Naive thymus-derived CD4-positive, alpha-beta T cell (primary cell): Measurements from ENCODE around the gene STXBP2. TPM values are rescaled to one million over a fixed set of nuclear protein-coding genes. Genes with fewer than 3 reads are reported as not detected.

Source experiments
- ATAC-seq: fragments of 150-1000 bp; cut with Tn5 transposase; 2 replicates; pipeline ENCODE4 v1.10.0; 2021; ENCODE audit warnings: mild to moderate bottlenecking, moderate library complexity
- CTCF ChIA-PET: fragments of 350-600 bp; sonication (Branson Sonifier 250); formaldehyde crosslinking; loops from one replicate; lab custom pipeline; 2021; ENCODE audit warnings: antibody characterized with exemption; lab: Charles Lee
- POLR2A ChIA-PET: fragments of 350-600 bp; sonication (Branson Sonifier 250); formaldehyde crosslinking; loops from one replicate; lab custom pipeline; 2021; ENCODE audit warnings: antibody characterized with exemption, inconsistent platforms; lab: Charles Lee
- DNase-seq, 9 donors: peaks; one replicate each; pipeline versions ENCODE4 v3.0.0 to v3.0.0-alpha.2; 2020 to 2022; ENCODE audit warnings: mixed read lengths in 1 of 9
- H3K27ac ChIP-seq: one replicate; pipeline ENCODE4 v1.7.0; 2013; ENCODE audit warnings: mild to moderate bottlenecking, low read depth, low read length, moderate library complexity
- H3K27me3 ChIP-seq, 2 donors: one replicate each; pipeline ENCODE4 v1.7.0; 2013; ENCODE audit warnings: low read length in 2 of 2, mild to moderate bottlenecking in 2 of 2, moderate library complexity in 2 of 2; ENCODE audit not compliant: control insufficient read depth in 2 of 2, insufficient read depth in 2 of 2
- H3K36me3 ChIP-seq, 3 experiments: 1 replicate in 2 of 3; 2 replicates in 1 of 3; pipeline ENCODE4 v1.7.0; 2013; ENCODE audit warnings: low read length in 3 of 3, mild to moderate bottlenecking in 3 of 3, moderate library complexity in 1 of 3; ENCODE audit not compliant: insufficient read depth in 3 of 3, control insufficient read depth in 2 of 3
- H3K4me1 ChIP-seq, 2 donors: one replicate each; pipeline ENCODE4 v1.7.0; 2013; ENCODE audit warnings: low read length in 2 of 2, mild to moderate bottlenecking in 2 of 2, moderate library complexity in 1 of 2; ENCODE audit not compliant: control insufficient read depth in 2 of 2, insufficient read depth in 2 of 2
- H3K4me3 ChIP-seq: 2 replicates; pipeline ENCODE4 v1.7.0; 2013; ENCODE audit warnings: mild to moderate bottlenecking, low read length
- H3K9me3 ChIP-seq, 3 experiments: 1 replicate in 2 of 3; 2 replicates in 1 of 3; pipeline ENCODE4 v1.7.0; 2013; ENCODE audit warnings: low read length in 3 of 3; ENCODE audit not compliant: control insufficient read depth in 2 of 3
- H3K27ac Mint-ChIP-seq, 9 donors: one replicate each; pipeline ENCODE4 v1.8.0; 2020 to 2022; ENCODE audit warnings: mixed read lengths in 9 of 9, mild to moderate bottlenecking in 8 of 9, moderate library complexity in 5 of 9, inconsistent platforms in 2 of 9
- H3K27me3 Mint-ChIP-seq, 5 donors: one replicate each; pipeline ENCODE4 v1.8.0; 2021 to 2022; ENCODE audit warnings: mixed read lengths in 5 of 5, mild to moderate bottlenecking in 1 of 5
- H3K36me3 Mint-ChIP-seq, 5 donors: one replicate each; pipeline ENCODE4 v1.8.0; 2020 to 2022; ENCODE audit warnings: mixed read lengths in 5 of 5, mild to moderate bottlenecking in 3 of 5, inconsistent platforms in 1 of 5
- H3K4me1 Mint-ChIP-seq, 7 donors: one replicate each; pipeline ENCODE4 v1.8.0; 2020 to 2022; ENCODE audit warnings: mixed read lengths in 7 of 7, mild to moderate bottlenecking in 3 of 7, inconsistent platforms in 1 of 7
- H3K4me3 Mint-ChIP-seq, 10 donors: one replicate each; pipeline ENCODE4 v1.8.0; 2020 to 2022; ENCODE audit warnings: mild to moderate bottlenecking in 10 of 10, mixed read lengths in 10 of 10, moderate library complexity in 6 of 10, inconsistent platforms in 2 of 10
- H3K9me3 Mint-ChIP-seq, 11 donors: one replicate each; pipeline ENCODE4 v1.8.0; 2020 to 2022; ENCODE audit warnings: mixed read lengths in 11 of 11, mild to moderate bottlenecking in 4 of 11, inconsistent platforms in 1 of 11, moderate library complexity in 1 of 11
- intact Hi-C, 2 donors: fragments of 100-400 bp; cut with micrococcal nuclease; formaldehyde crosslinking; loops; one replicate each; pipeline ENCODE4 v1.15.1; 2023
- polyA plus RNA-seq, 2 donors: library from polyadenylated mRNA; unstranded; fragments of 300-500 nt; fragmentation: Illumina TruSeq; gene quantifications; one replicate each; pipeline ENCODE4 v1.2.3, GENCODE V29; 2021
- total RNA-seq, 6 experiments: library from RNA in 5 of 6; stranded (reverse) in 5 of 6; gene quantifications; 1 replicate in 5 of 6; 2 replicates in 1 of 6; pipeline ENCODE4 v1.2.3 and lab custom pipeline; 2021 to 2026

The STXBP2 gene
- total and polyA plus RNA-seq, 7 experiments from 2014 or later = 52.8 to 411 (median 176) TPM

GRCh38 chr19:7657131-7657751 is 20.3 kb downstream of the STXBP2 start:
- no peaks in the 10 kb centered on the region for H3K36me3 ChIP-seq
- peak overlapping the region; percentile 72 for H3K27ac ChIP-seq
- H3K27me3 ChIP-seq = no peaks in the 10 kb centered on the region
- peaks cover 0 to 18% of the 10 kb centered on the region in 2 donors for H3K4me1 ChIP-seq
- H3K9me3 ChIP-seq = no peaks in the 10 kb centered on the region
- ATAC-seq (peak; percentile 66), DNase-seq (peak in 1 of 9 donors; percentile 37)
- no peak overlapping the region for H3K4me3 ChIP-seq
- peaks cover 0 to 1% (median 0%) of the 10 kb centered on the region in 11 donors for H3K9me3 Mint-ChIP-seq
- intact Hi-C loops = no loop called here
- H3K4me3 Mint-ChIP-seq = peak overlapping the region in 8 of 10 donors; percentile 16 to 82 (median 59)
- peaks cover 7 to 26% (median 20%) of the 10 kb centered on the region in 7 donors for H3K4me1 Mint-ChIP-seq
- peak overlapping the region in 5 of 9 donors; percentile 31 to 83 (median 64) for H3K27ac Mint-ChIP-seq
- ChIA-PET CTCF (interaction anchor here (0.6 to 0.8 kb wide), 2 partner anchors 21 to 24 kb away, joined by 4 to 5 read pairs; partner anchors contain the start of gene TRAPPC5), POLR2A (interaction anchor here (0.6 to 1.5 kb wide), 4 partner anchors 9 to 260 kb away, joined by 3 to 6 read pairs (median 4); no protein-coding TSS in a partner anchor)
- H3K27me3 Mint-ChIP-seq = no peaks in the 10 kb centered on the region
- peaks cover 0 to 2% (median 0%) of the 10 kb centered on the region in 5 donors for H3K36me3 Mint-ChIP-seq

GRCh38 chr19:7658219-7658686 is 21.3 kb downstream of the STXBP2 start:
- peak overlapping the region; percentile 72 for H3K27ac ChIP-seq
- no peaks in the 10 kb centered on the region for H3K27me3 ChIP-seq
- H3K4me3 ChIP-seq = peak overlapping the region; percentile 59
- no peaks in the 10 kb centered on the region for H3K36me3 ChIP-seq
- Mint-ChIP-seq H3K36me3 (no peaks in the 10 kb centered on the region), H3K27me3 (no peaks in the 10 kb centered on the region), H3K4me3 (peak overlapping the region; percentile 54 to 84 (median 76)), H3K9me3 (peaks cover 0 to 1% (median 0%) of the 10 kb centered on the region in 11 donors), H3K4me1 (peaks cover 5 to 19% (median 15%) of the 10 kb centered on the region in 7 donors), H3K27ac (peak overlapping the region; percentile 64 to 91 (median 88))
- ATAC-seq (peak; percentile 74), DNase-seq (peak in 7 of 9 donors; percentile 48 to 72 (median 69))
- ChIA-PET POLR2A (interaction anchor here (1.0 to 1.5 kb wide), 4 partner anchors 10 to 157 kb away, joined by 3 to 6 read pairs (median 4); partner anchors contain the start of genes PET100 and TRAPPC5), CTCF (no interaction called here)
- peaks cover 0 to 16% of the 10 kb centered on the region in 2 donors for H3K4me1 ChIP-seq
- intact Hi-C loops = no loop called here
- H3K9me3 ChIP-seq = no peaks in the 10 kb centered on the region

- Histone ChIP-seq H3K4me1 (peaks cover 0 to 16% of the 10 kb centered on the region in 2 donors), H3K27me3 (no peaks in the 10 kb centered on the region), H3K36me3 (no peaks in the 10 kb centered on the region), H3K27ac (no peak overlapping the region), H3K9me3 (no peaks in the 10 kb centered on the region), H3K4me3 (no peak overlapping the region)
- intact Hi-C loops = no loop called here
- no peaks in the 10 kb centered on the region for H3K36me3 Mint-ChIP-seq
- peaks cover 0 to 1% (median 0%) of the 10 kb centered on the region in 11 donors for H3K9me3 Mint-ChIP-seq
- no peak for ATAC-seq
- H3K4me1 Mint-ChIP-seq = peaks cover 5 to 16% (median 15%) of the 10 kb centered on the region in 7 donors
- ChIA-PET CTCF (interaction anchor here (0.6 kb wide), 1 partner anchor 440 kb away, joined by 3 read pairs; no protein-coding TSS in a partner anchor), POLR2A (interaction anchor here (0.6 kb wide), 1 partner anchor 91 kb away, joined by 3 read pairs; no protein-coding TSS in a partner anchor)
- H3K27ac Mint-ChIP-seq = no peak overlapping the region
- DNase-seq = no peak
- H3K4me3 Mint-ChIP-seq = peak overlapping the region in 2 of 10 donors; percentile 26 to 34
- H3K27me3 Mint-ChIP-seq = peaks cover 0 to 3% (median 2%) of the 10 kb centered on the region in 5 donors
These were observed 25.0 kb downstream of the STXBP2 start for GRCh38 chr19:7661744-7662538.

GRCh38 chr19:7662657-7663056 is 25.7 kb downstream of the STXBP2 start:
- Mint-ChIP-seq H3K4me3 (no peak overlapping the region), H3K4me1 (peaks cover 5 to 10% (median 9%) of the 10 kb centered on the region in 7 donors), H3K27me3 (peaks cover 0 to 6% (median 2%) of the 10 kb centered on the region in 5 donors), H3K36me3 (no peaks in the 10 kb centered on the region), H3K9me3 (peaks cover 0 to 1% (median 0%) of the 10 kb centered on the region in 11 donors), H3K27ac (no peak overlapping the region)
- no peaks in the 10 kb centered on the region for H3K36me3 ChIP-seq
- no peak overlapping the region for H3K27ac ChIP-seq
- no peaks in the 10 kb centered on the region for H3K27me3 ChIP-seq
- intact Hi-C loops = no loop called here
- DNase-seq (no peak), ATAC-seq (no peak)
- ChIA-PET POLR2A (no interaction called here), CTCF (no interaction called here)
- no peak overlapping the region for H3K4me3 ChIP-seq
- no peaks in the 10 kb centered on the region for H3K9me3 ChIP-seq
- H3K4me1 ChIP-seq = peaks cover 0 to 9% of the 10 kb centered on the region in 2 donors

GRCh38 chr19:7663706-7664105 is 26.8 kb downstream of the STXBP2 start:
- no peak for ATAC-seq
- ChIA-PET POLR2A (no interaction called here), CTCF (no interaction called here)
- H3K9me3 ChIP-seq = no peaks in the 10 kb centered on the region
- intact Hi-C loops = no loop called here
- Mint-ChIP-seq H3K9me3 (no peaks in the 10 kb centered on the region), H3K4me3 (no peak overlapping the region), H3K27ac (no peak overlapping the region), H3K4me1 (peaks cover 0 to 6% (median 0%) of the 10 kb centered on the region in 7 donors), H3K27me3 (peaks cover 0 to 6% (median 2%) of the 10 kb centered on the region in 5 donors), H3K36me3 (no peaks in the 10 kb centered on the region)
- no peak overlapping the region for H3K27ac ChIP-seq
- no peaks in the 10 kb centered on the region for H3K27me3 ChIP-seq
- no peaks in the 10 kb centered on the region for H3K4me1 ChIP-seq
- no peaks in the 10 kb centered on the region for H3K36me3 ChIP-seq
- H3K4me3 ChIP-seq = no peak overlapping the region
- no peak for DNase-seq

GRCh38 chr19:7665076-7665475 is 28.2 kb downstream of the STXBP2 start:
- DNase-seq (no peak), ATAC-seq (no peak)
- Histone ChIP-seq H3K36me3 (no peaks in the 10 kb centered on the region), H3K9me3 (no peaks in the 10 kb centered on the region), H3K4me3 (no peak overlapping the region), H3K4me1 (no peaks in the 10 kb centered on the region), H3K27me3 (no peaks in the 10 kb centered on the region), H3K27ac (no peak overlapping the region)
- intact Hi-C loops = no loop called here
- Mint-ChIP-seq H3K4me1 (peaks cover 0 to 11% (median 2%) of the 10 kb centered on the region in 7 donors), H3K27ac (no peak overlapping the region), H3K9me3 (no peaks in the 10 kb centered on the region), H3K36me3 (no peaks in the 10 kb centered on the region), H3K4me3 (no peak overlapping the region), H3K27me3 (peaks cover 6 to 14% (median 8%) of the 10 kb centered on the region in 5 donors)
- CTCF ChIA-PET = interaction anchor here (0.6 kb wide), 1 partner anchor 127 kb away, joined by 5 read pairs; no protein-coding TSS in a partner anchor
- POLR2A ChIA-PET = interaction anchor here (1.1 kb wide), 1 partner anchor 13 kb away, joined by 3 read pairs; no protein-coding TSS in a partner anchor
